Endothelial cell of umbilical vein (primary cell): ENCODE data around the gene DDX11.
"Not testable (repeated sequence)": the region's sequence is repeated elsewhere in the genome, so short reads cannot be mapped to it uniquely, and the experiment has no call there.

ENCODE experiments used
- FOS ChIP-seq: IDR thresholded peaks from 2 replicates; pipeline ENCODE4 v1.6.1; 2011; ENCODE audit warnings: mild to moderate bottlenecking, low read length, moderate library complexity, borderline replicate concordance; ENCODE audit not compliant: insufficient read depth
- POLR2A ChIP-seq: IDR thresholded peaks from 2 replicates; pipeline ENCODE4 v1.6.1; 2012; ENCODE audit warnings: low read depth, mild to moderate bottlenecking, control low read depth, low read length
- POLR2AphosphoS5 ChIP-seq: IDR thresholded peaks from 2 replicates; pipeline ENCODE4 v1.6.1; 2012; ENCODE audit warnings: low read depth, mild to moderate bottlenecking, control low read depth, low read length, moderate library complexity; ENCODE audit not compliant: insufficient read depth
- TF ChIP-seq, protein P1 (sequence below), 2 donors: IDR thresholded peaks; 1 replicate in 1 of 2; 2 replicates in 1 of 2; pipeline ENCODE4 v1.5.1; 2011; ENCODE audit warnings: low read length in 2 of 2, mild to moderate bottlenecking in 2 of 2, moderate library complexity in 2 of 2, control low read depth in 1 of 2, inconsistent platforms in 1 of 2, low read depth in 1 of 2; ENCODE audit not compliant: insufficient read depth in 1 of 2; ENCODE audit errors: extremely low read depth in 1 of 2

DNA sequence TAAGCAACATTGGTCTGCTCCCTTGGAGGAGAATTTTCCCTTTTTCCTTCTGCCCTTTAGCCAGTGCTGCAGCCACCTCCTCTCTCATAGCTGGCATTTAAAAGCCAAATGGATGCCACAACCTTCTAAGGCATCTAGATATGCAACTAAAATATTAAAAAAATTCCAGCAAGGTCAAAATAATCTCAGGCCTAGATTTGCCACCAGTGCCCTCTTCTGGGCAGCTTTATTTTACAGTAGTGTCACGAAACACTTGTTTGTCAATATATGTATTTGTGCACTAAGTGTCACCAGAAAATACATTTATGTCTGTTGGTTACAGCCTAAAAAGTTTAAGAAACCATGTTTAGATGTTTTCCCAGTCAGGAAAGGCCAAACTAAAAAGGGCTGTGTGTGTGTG is 19.7 kb upstream of the DDX11 start:
- not testable (repeated sequence) for TF ChIP-seq FOS, POLR2A, POLR2AphosphoS5
- TF ChIP-seq, protein P1, sequence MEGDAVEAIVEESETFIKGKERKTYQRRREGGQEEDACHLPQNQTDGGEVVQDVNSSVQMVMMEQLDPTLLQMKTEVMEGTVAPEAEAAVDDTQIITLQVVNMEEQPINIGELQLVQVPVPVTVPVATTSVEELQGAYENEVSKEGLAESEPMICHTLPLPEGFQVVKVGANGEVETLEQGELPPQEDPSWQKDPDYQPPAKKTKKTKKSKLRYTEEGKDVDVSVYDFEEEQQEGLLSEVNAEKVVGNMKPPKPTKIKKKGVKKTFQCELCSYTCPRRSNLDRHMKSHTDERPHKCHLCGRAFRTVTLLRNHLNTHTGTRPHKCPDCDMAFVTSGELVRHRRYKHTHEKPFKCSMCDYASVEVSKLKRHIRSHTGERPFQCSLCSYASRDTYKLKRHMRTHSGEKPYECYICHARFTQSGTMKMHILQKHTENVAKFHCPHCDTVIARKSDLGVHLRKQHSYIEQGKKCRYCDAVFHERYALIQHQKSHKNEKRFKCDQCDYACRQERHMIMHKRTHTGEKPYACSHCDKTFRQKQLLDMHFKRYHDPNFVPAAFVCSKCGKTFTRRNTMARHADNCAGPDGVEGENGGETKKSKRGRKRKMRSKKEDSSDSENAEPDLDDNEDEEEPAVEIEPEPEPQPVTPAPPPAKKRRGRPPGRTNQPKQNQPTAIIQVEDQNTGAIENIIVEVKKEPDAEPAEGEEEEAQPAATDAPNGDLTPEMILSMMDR (IDR thresholded peaks at IDR 0.05; ENCODE audit: extremely low read depth in 1 of 2, insufficient read depth in 1 of 2, low read depth in 1 of 2, low read length in 2 of 2) = peak in 1 of 2 donors; percentile 17
